Right lung (tissue), 5 donors: ENCODE data around the gene MAP2K5. TPM values are rescaled to one million over a fixed set of nuclear protein-coding genes. Genes with fewer than 3 reads are reported as not detected.

Source experiments
- DNase-seq, 2 donors: peaks; one replicate each; pipeline ENCODE4 v3.0.0-alpha.2; 2013
- polyA plus RNA-seq, 5 donors: library from polyadenylated mRNA; unstranded; fragments of 120-200 nt; gene quantifications; one replicate each; pipeline versions ENCODE4 v1.2.1 to v1.2.3, GENCODE V29; 2013; ENCODE audit warnings: inconsistent platforms in 1 of 5, low replicate concordance in 1 of 5; ENCODE audit not compliant: insufficient read length in 5 of 5, insufficient read depth in 1 of 5

The MAP2K5 gene
- polyA plus RNA-seq, 5 donors: 20.2 to 23.6 (median 21.0) TPM

DNA sequence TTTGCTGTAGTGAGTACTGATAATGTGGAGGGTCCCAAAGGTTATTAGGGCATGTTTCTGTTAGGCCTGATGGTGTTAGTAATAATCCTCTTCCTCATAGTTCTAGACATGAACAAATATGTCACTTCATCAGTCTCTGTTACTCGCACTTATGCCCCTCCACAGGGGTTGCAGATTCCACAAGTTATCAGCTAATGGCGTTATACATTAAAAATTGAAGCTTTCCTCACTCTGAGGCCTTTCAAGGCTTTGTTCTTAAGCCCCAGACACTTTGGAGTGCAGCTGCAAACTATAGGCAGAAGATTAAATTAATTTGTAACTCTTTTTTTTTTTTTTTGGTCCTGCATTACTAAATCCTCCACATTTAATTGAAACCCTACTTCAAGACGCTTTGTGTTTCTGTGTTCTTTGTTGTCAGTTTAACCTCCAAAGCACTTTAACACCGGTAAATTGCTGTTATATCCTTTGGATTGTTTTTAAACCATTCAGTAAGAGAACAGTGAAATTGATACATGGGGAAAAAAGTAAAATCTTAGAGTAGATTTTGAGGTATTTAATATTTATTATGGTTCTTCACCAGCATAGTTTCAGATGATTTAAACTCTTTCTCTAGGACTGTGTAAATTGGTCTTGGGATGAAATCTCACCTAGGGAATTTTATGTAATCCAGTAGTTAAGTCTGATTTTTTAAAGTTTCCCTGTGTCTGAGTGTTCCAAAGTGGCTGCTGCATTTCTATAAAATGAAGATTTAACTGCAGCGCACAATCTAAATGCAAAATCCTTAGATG is 179.7 kb downstream of the MAP2K5 start:
- DNase-seq: no peak

DNA sequence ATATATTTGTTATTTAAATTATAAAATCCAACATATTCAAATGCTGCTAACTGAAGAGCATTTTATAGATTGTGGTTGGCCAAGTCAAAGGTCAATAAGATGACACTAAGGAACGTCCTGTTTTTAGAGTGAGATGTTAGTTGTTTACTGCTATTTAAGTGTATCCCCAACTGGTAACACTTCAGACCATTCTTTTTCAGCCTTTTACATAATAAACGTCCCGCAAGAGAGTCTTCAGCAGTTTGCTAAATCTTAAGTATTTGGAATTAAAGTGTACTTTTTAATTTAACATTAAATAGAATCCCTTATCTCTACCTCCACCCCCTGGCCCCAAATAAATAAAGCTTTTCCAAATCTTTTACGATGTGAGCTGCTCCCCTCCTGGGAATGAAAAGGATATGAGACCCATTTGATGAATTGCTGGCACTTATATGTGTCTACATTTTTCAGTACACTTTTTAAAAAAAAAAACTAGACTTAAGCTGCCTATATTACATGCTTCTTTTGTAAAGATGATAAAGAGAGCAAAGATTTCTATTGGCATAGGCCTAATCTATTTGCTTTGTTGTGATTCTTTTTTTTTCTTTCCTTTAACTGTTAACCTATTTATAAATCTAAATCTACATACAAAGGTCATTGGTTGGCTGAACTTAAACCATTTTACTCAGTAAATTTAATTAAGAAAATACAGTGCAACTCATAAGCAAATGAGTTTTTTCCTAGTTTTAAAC is 181.0 kb downstream of the MAP2K5 start:
- no peak for DNase-seq

DNA sequence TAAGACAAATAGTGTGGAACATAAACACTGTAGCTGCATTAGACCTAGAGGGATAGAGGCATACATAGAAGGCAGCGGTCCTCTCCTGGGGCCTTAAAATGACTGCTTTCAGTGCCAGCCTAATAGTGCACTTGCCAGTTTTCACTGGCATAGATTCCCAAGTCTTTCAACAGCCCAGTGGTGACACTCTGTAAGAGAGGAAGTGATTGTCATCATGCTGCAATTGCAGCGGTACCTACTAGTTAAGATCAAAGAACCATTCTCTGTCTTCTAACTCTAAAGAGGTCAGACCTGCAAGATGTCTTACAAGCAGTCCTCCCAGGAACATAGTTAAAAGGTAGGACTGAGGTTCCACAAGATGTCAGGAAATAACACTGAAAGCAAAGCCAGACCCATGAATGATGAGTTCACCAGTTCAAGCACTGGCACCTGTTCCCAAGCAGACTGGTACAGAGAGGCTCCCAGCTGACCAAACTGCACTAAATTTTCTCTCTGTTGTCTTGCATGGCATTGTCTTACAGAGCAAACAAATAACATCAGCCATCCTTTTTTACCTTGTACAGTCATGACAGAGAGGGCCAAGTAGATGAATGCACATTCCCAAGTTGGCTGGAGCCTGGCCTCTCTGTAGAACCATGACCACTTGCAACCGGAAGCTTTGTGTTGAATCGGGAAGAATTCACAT is 182.3 kb downstream of the MAP2K5 start:
- DNase-seq: no peak

GRCh38 chr15:67730135-67730534 is 187.6 kb downstream of the MAP2K5 start:
- DNase-seq: no peak

GRCh38 chr15:67731112-67731721 is 188.7 kb downstream of the MAP2K5 start:
- DNase-seq: peak in 1 of 2 donors; percentile 26

GRCh38 chr15:67732164-67732563 is 189.7 kb downstream of the MAP2K5 start:
- no peak for DNase-seq

DNA sequence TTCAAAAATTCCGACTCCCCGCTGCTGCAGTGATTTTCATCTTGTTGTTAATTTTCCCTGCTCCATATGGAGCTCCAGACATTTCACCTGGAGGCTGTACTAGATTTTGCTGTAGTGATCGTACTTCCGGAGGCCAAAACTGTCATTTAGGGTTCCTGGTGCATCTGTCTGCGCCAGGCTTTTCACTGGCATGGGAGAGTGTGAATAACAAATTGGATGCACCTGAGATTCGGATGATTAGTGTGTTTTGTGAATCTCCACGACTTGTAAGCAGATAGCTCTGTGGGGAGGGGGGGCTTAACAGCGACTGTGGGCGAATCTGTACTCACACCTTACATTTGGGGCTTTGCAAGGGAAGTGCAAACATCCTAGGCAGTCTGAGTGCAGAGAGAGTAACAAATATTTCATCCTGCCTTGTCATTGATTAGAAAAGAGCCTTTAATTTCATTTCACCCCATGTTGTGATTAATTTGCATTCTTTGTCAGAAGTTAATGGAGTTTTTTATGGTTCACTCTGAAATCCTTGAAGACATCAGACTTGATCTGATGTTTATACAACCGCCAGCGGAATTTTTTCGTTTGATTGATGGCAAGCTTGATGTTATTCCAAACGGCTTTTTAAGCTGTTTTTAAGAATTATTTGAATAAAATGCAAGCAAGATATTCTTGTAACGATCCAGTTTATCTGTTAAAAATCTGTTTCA is 190.3 kb downstream of the MAP2K5 start:
- no peak for DNase-seq

- no peak for DNase-seq
Measured at GRCh38 chr15:67735896-67736295, 193.4 kb downstream of the MAP2K5 start.

GRCh38 chr15:67736810-67737209 is 194.3 kb downstream of the MAP2K5 start:
- DNase-seq: no peak

DNA sequence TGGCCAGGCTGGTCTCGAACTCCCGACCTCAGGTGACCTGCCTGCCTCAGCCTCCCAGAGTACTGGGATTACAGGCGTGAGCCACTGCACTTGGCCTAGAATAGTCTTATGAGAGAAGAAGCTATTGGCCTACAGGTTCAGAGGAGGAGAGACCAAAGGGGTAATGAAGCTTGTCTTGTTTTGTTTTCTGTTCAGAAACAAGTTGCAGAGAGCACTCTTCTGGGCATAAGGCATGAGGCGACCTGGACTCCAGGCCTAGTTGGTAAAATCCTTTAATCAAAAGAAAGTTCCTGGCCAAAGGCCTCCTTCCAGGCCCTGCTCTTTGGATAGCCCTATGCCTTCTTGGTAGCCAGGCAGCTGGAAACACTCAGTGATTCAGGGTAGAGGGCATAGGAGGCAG is 195.6 kb downstream of the MAP2K5 start:
- no peak for DNase-seq

- no peak for DNase-seq
Measured at GRCh38 chr15:67740405-67740804, 197.9 kb downstream of the MAP2K5 start.

DNA sequence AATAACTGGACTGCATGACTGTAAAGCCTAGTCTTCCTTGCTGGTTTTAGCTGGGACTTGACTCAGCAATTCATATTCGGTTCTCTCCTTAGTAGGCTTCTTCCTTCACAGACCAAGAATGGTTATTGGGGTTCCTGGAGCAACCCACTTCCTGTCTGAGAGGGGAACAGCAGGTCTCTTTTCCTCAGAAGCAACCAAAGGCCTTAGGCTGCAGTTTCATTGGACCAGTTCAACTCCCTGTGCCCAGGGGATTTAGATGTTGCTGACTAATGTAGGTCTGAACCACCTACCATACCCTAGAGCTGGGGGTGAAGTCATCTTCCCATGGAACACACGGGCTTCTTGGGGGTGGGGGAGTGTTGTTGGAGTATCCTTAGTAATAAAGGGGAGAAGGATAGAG is 198.8 kb downstream of the MAP2K5 start:
- DNase-seq: no peak

GRCh38 chr15:67743558-67743957 is 201.1 kb downstream of the MAP2K5 start:
- no peak for DNase-seq

- no peak for DNase-seq
Measured at GRCh38 chr15:67744331-67745072, 202.0 kb downstream of the MAP2K5 start.

DNA sequence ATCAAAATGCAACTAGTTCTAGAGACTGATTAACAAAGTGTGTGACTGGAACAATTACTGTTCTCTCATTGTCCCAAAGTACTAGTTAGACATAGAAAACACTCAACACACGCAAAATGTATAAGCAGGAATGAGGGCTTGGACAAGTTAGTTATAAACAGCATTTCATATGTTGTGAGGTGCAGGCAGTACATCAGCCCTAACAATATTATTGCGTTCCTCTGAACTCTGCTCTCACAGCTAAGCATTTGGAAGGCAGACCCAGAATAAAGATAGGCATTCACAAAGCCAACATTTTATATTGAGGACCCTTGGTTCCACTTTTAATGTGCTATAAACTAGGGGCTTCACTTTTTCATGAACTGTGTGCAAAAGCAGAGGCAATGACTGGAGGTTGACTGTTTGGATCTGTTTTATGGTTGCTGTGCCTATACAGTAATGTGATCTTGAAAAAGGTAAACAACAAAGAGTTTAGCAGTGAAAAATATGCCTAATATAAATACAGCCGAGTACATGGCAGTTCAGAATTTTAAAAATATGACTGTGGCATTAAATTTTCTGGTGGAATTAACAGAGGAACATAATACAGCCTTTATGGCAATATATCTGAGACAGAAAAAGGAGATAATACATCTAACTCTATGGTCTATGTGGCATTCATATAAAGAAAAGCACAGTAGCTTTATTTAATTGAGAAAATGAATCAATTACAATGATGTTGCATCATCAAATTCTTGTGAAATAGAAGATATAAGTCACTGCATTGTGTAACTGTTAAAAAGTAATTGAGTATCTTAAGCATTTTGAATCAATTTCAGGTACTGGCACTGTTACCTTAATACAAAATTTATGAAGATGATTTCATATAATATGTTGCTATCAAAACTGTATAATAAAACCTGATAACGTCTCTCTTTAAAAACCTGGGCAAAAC is 202.8 kb downstream of the MAP2K5 start:
- no peak for DNase-seq

DNA sequence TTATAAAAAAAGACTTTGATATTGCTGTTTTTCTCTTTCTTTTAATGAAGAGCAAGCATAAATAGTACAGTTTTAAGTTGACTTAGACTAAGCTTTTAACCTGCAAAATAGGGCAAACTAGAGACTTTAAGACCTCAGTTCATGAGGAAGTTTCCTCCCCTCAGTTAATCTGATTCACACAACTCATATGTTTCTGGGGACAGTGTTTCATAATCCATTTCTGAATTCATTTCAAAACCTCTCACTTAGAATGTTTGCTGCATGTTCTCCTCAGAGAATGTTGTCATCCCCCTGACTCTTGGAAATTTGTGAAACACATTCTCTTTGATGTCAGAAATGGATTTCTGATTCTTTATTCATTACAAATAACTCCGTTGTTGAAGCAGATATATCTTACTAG is 203.5 kb downstream of the MAP2K5 start:
- peak in 1 of 2 donors; percentile 19 for DNase-seq

DNA sequence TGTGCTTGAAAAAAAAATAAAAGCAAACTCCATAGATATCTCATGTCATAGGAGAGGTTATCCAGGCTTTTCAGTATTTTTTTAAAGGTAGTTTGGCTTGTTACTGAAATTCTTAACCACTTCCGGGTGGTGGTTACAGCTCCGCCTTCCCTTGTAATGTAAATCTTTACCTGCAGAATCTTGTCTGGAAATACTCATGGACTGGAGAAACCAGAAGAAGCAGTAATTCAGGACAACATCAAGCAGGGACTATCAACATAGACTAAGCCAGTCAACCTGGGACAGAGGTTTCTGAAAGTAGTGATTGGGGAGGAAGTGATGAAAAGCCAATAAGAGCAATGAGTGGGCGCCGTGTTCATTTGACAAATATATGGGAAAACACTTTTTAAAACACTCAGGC is 203.9 kb downstream of the MAP2K5 start:
- DNase-seq: no peak

DNA sequence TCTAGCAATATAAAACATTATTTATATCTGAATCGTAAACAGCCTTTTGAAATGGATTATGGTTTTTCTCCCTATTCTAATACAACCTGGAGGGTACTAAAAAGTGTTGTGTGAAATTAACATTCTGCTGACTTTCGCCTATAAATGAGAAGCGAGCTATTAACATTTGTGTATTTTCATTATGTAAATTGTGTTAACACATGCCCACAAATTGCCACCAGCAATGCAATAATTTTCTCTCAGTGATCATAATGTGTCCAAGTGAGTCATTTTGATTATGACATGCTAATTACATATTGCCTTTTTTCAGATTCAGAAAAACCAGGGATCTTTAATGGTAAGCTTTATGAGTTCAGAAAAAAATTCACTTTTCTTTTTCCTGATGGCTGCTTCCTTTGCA is 205.4 kb downstream of the MAP2K5 start:
- no peak for DNase-seq

- no peak for DNase-seq
Measured at GRCh38 chr15:67750371-67750770, 207.9 kb downstream of the MAP2K5 start.

GRCh38 chr15:67753891-67754290 is 211.4 kb downstream of the MAP2K5 start:
- no peak for DNase-seq
